ENCODE data around the gene KRI1.
A peak's percentile ranks its signal among the peaks of the same experiment; 100 is the strongest.

KRI1 gene

DNA sequence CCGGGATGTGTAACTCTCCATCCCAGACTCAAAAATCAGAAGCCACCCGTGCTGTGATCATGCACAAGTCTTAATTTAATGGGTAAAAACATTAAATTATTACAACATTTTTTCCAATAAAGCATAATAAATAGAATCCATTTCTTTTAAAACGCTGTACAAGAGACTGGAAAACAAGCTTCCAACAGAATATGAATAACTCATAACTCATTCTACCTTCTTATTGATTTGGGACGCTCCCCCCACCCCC is 523 bp upstream of the KRI1 start:
- H3K27ac ChIP-seq: peak overlapping the region; percentile 82
- TF ChIP-seq ZFX (IDR thresholded peaks at IDR 0.05; ENCODE audit: borderline replicate concordance) (no peak), CTCF (IDR thresholded peaks at IDR 0.05) (no peak)

GRCh38 chr19:10565028-10565566 is 713 bp downstream of the KRI1 start:
- TF ChIP-seq ZFX (IDR thresholded peaks at IDR 0.05; ENCODE audit: borderline replicate concordance): no peak
- no peak for TF ChIP-seq CTCF (IDR thresholded peaks at IDR 0.05)
- H3K27ac ChIP-seq: peak overlapping the region; percentile 82

DNA sequence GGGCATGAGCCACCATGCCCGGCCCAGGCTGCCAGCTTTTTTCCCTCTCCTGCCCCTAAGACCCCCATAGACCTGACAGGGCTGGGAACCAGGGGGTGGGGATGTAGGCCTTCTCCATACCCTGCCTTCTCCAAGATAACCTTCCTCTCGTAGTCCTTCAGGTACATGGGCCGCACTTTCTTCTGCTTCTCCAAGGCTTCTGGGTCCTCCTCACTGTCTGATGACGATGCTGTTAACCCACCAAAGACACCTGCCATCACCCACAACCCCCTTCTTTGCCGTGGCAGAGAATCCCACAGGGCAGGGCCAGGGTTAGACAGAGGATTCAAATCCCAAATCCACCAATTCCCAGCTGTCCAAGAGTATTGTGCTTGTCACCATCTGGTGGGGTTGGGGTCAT is 3.2 kb downstream of the KRI1 start:
- TF ChIP-seq CTCF (IDR thresholded peaks at IDR 0.05): no peak
- TF ChIP-seq ZFX (IDR thresholded peaks at IDR 0.05; ENCODE audit: borderline replicate concordance): no peak
- no peak overlapping the region for H3K27ac ChIP-seq

- TF ChIP-seq CTCF (IDR thresholded peaks at IDR 0.05) (no peak), ZFX (IDR thresholded peaks at IDR 0.05; ENCODE audit: borderline replicate concordance) (no peak)
Observed at GRCh38 chr19:10560154-10560553, 5.7 kb downstream of the KRI1 start.

DNA sequence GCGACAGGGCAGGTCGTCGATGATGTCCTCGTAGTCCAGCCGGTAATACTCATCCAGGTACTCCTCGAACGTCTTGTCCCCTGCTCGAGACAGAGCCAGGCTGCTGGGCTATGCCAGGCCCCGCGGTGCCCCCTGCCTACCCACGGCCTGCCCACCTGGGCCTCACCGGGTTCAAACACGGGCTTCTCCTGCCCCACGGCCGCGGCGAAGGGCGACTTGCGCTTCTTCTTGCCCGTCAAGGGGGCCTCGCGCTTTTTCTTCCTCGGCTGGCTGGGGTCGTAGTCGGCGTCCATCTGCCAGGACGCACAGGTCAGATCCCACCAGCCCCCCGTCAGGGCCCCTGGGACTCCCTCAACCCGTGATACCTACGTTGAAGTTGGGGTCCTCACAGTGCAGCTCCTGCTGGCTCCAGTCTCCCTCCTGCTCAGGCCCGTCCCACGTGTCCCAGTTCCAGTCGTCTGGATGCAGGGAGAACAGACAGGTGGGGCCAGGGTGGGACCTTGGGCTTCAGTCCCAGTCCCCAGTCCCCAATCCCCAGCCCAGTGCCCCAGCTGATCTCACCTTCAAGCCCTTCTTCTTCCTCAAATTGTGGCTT is 8.1 kb downstream of the KRI1 start:
- no peak overlapping the region for H3K27ac ChIP-seq
- TF ChIP-seq ZFX (IDR thresholded peaks at IDR 0.05; ENCODE audit: borderline replicate concordance) (no peak), CTCF (IDR thresholded peaks at IDR 0.05) (no peak)

More at GRCh38 chr19:10560154-10560553, 5.7 kb downstream of the KRI1 start:
- no peak overlapping the region for H3K27ac ChIP-seq

- peak overlapping the region; percentile 27 for H3K27ac ChIP-seq
- TF ChIP-seq ZFX (IDR thresholded peaks at IDR 0.05; ENCODE audit: borderline replicate concordance) (no peak), CTCF (IDR thresholded peaks at IDR 0.05) (no peak)
Observed at GRCh38 chr19:10555610-10555973, 10.2 kb downstream of the KRI1 start.

DNA sequence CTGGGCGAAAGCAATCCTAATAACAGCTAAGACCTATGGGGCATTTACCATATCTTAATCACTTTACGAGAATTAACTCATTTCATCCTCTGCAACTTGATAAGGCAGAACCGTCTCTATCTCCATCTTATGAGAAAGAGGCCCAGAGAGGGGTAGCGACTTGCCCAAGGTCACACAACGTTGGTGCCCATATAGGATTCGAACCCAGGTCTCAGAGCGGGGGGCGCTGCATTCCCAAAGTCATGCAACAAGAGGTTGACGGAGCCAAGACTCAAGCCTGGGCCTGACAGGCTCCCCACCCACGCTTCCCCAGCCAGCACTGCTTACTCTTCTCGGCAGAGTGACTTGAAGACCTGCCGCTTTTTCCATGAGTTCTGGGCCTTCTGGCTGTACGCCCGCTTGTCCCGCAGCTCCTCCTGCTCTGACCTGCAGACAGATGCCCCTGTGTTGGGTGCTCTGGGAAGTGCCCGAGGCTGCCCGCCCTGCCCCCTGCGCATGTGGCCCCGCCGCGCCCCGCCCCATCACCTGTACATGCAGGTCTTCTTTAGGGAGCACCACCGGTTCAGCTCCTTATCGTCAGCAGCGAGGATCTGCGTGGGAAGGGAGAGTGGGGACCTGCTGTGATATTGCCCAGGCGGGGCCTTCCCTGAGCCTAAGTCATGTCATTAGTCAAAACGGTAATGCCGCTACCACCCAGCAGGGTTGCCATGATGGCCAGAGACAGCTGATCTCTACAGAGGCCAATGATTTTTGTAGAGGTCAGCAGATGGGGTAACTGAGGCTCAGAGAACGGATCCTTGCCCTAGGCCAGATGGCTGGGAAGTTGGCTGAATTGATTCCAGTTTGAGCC is 10.8 kb downstream of the KRI1 start:
- H3K27ac ChIP-seq: peak overlapping the region; percentile 30
- no peak for TF ChIP-seq ZFX (IDR thresholded peaks at IDR 0.05; ENCODE audit: borderline replicate concordance)
- no peak for TF ChIP-seq CTCF (IDR thresholded peaks at IDR 0.05)
